GM21576 (cell line): Measurements from ENCODE around the gene SCD5.

Source experiments
- ATAC-seq: cut with Tn5 transposase; IDR thresholded peaks from one replicate; pipeline ENCODE4 v1.9.1; 2021; ENCODE audit warnings: mild to moderate bottlenecking, moderate library complexity; ENCODE audit not compliant: unreplicated experiment

The SCD5 gene

DNA sequence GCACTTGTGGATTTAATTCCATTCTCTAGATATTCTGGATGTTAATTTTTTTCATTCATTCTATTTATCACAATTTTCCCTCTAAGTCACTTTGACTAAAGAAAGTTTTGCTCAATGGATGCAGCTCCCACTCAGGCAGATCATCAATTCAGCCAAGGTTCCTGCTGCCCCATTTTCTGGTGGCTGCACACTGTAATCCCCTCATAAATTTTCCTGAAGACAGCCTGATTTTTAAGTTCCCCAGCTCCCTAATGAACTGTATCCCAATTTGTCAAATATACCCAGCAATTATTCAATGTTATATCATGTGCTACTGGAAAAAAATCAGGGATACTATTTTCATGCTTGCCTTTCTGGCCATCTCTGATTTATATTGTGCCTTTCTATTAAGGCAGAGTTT, 61.2 kb downstream of the SCD5 start:
- ATAC-seq, result no peak

DNA sequence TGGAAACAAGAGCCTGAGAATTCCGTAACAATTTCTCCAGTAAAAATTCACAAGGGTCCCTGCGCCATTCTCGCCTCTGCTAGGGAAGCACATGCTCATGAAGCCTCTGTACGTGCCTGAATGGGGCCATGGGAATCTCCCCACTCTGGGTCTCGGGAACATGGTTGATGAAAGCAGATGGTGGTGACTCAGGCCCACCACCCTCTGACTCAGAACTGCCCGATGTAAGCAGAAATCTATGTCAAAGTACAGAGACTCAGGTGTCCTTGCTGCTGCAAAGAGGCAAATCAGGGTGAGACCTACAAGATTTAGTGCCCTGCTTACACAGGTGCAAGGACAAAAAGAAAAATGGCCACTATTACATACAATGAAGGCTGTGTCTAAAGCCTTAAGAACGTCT, 65.0 kb downstream of the SCD5 start:
- no peak for ATAC-seq

DNA sequence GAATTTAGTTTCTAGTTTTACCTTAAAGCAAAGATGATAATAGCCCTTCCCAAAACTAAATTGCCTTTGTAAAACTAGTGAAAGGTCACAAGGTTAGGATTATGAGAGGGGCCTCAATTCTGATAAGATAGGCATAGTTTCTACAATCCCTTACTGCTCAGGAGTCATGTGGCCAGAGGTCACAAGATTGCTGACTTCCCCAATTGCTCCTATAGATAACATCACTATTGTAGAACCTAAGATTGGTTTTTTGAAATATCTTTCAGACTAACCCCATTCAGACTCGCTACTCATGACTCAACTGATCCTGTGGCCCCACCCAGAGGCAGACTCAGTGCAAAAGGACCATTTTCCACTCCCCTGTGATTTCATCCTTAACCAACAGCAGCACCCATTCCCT, 70.3 kb downstream of the SCD5 start:
- no peak for ATAC-seq

DNA sequence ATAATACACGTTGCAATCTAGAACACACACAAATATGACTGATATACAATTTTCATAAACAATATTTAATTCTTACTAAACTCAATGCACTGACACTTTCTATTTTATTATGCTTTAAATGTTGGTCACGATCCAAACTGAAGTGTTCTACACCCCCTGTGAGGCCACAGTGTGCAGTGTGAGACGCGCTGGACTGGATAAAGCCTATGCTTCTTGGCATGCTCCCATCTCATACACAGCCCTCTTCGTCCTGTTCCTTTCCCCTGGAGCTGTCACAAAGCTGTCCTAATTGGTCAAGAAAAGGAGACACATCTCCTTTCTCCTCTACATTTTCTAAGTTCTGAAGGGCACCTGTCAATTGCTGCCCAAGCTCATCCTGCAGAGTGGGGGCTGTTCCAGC, 72.0 kb downstream of the SCD5 start:
- ATAC-seq, result no peak

DNA sequence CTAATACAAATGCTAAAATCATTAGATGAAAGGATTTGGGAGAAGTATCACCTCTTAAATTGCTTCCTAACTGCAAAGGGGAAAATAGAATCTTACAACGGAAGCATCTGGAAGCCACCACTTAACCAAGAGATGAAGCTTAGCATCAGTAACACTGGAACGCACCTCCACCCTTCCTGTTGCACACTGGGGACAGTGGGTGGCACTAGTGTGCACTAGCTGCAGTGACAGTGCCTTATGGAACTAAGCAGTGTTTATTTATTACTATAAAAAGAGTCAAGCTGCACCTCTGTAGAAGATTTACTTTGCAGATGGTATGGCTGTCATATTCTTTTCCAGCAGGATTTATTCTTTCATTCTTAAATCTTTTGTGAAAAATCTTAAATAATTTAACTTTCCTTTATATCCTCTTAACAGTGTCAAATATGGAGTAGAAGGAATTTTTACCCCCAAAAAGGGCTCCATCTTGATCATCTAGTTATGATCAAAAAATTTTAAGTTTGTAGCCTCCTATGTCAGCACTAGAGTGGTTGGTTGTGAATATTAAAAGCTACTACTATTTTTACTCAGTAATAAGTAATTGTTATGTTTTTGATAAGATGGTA, 76.7 kb downstream of the SCD5 start:
- ATAC-seq, result peak; percentile 60

DNA sequence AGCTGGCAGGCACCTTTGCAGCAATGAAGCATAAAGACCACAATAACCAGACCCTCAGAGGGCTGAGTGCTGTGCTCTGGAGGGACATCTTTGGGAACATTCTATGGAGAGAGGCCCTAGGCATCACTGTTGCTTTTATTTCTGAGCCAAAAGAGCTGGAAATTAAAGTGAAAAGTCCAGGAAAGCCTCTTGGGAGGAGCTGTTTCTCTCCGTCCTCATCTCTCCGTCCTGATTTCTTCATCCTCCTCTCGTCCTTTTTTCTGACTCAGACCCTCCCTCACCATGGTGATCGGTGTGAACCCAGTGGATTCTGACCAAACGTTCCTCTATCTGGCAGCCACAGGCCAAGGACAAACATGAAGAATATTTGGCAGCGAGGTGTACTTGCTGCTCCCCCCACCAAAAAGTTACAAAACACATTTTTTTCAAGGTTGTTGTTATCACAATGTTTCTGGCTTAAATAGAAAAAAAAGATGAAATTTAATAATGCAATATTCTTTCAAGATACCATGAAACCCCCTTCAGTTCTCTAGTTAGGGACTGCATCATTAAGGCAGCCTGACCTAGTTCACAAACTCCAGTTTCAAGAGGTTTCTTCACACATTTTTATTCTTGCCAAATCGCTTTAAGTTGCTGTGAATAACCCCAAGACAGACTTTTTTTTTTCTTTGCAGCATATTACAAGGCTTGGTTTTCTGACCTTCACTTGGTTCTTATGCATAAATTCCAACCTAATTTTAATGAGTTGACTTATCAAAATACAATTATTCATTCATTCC, 80.2 kb downstream of the SCD5 start:
- no peak for ATAC-seq

DNA sequence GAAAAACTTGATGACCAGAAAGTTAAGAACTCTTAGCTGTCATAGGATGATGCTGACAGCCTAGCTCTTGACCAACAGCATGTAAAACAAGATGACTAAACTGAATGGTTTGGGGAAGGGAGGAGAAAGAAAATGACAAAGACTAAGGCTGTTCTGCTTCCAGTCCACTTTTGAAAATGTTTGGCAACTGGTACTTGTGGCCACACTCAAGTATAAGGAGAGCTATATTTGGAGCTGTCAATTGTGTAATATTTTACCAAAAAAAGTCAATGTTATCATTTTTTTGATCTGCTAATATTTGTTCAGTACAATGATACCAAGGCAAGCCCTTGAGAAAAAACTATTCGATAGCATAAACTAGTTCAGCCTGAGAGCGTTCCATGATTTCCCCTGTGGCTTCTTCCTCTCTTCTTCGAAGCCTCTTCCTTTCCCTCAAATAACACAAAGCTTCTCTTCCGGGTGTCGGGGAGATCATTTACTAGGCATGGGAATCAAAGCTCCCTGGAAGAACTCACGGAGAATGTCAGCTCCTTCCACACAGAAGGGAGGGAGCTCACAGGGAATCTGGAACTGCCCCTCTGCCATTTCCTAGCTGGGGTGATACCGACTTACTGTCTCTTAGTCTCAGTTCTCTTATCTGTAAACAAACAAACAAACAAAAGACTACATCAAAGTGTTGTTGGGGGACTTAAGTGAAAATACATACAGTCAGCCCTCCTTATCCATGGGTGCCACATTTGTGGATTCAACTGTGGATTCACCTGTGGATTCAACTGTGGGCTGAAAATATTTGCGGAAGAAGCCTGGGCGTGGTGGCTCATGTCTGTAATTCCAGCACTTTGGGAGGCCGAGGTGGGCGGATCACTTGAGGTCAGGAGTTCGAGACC, 82.6 kb downstream of the SCD5 start:
- no peak for ATAC-seq

DNA sequence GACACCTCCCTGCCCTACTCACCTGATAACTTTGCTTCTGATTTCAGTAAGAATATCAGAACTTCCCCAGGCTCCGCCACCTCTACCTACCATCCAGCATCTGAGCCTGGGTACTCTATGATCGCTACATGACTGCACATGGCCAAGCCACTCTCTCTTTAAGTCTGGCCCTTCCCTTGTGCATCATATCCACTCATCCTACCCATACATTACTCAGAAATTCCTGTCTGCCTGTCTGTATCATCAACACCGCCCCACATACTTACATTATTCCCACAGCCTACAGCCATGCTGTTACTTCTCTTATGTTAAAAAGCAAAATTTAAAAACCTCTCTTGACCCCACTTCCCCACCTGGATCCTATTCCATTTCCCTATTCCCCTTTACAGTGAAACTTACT, 84.7 kb downstream of the SCD5 start:
- ATAC-seq, result no peak

DNA sequence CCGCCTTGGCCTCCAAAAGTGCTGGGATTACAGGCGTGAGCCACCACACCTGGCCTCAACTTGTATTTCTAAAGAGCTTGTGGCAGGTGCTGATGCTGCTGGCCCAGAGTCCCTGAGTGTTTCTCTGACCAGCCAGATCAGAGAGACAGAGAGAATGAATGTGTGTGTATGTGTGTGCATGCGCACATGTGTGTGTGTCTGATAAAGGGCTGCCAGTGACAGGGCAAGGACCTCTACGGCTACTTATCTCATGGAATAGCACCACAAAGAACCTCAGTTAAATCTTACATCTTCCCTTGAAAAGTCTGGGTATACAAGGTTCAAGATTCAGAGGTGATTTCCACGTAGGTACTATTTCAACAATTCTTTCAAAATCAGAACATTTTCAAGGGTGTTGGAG, 86.0 kb downstream of the SCD5 start:
- no peak for ATAC-seq

DNA sequence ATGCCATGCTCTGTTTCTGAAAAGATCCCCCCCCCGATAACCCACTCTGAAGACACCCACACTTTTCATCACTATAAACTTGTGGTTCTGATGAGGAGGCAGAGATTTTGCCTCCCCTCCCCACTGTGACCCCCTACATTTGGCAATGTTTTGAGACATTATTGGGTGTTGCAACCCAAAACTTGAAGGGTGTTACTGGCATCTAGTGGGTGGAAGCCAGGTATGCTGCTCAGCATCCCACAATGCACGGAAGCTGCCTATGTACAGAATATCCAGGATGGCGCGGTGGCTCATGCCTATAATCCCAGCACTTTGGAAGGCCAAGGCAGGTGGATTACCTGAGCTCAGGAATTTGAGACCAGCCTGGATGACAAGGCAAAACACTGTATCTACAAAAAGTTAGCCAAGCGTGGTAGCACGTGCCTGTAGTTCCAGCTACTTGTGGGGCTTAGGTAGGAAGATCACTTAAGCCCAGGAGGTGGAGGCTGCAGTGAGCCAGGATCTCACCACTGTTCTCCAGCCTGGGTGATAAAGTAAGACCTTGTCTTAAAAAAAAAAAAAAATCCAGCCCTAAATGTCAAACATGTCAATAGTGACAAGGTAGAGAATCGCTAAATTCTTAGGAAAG, 87.3 kb downstream of the SCD5 start:
- ATAC-seq, result no peak

DNA sequence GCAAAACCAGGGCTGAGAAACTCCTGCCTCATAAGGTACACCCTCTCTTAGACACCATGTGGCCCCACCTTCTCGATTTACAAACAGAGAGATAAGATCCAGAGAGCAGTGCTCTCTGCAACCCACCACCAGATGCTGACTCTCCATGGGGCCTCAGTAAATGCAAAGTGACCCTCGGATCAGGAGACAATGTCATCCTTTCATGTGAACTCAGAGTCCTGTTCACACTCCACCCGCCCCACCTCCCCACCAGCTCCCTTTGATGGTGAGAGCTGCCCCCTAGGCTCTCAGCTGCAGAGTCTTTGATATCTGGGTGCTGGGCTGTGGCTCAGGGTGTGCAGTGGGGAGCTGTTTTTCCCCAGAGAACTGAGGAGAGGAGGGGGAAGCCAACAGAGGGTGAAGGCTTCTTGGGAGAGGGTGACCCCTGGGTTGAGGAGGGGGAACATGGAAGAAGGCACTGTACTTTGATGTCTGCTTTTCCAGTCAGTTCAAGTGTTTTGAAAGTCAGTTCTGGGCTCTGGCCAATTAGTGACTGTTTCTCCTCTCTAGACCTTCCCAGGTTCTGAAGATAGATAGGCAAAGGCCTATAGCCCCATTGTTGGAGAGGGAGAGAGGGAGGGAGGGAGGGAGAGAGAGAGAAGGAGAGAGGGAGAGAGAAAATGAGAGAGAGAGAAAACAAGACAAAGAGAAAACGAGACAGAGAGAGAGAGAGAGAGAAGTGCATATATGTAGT, 88.2 kb downstream of the SCD5 start:
- ATAC-seq, result no peak

DNA sequence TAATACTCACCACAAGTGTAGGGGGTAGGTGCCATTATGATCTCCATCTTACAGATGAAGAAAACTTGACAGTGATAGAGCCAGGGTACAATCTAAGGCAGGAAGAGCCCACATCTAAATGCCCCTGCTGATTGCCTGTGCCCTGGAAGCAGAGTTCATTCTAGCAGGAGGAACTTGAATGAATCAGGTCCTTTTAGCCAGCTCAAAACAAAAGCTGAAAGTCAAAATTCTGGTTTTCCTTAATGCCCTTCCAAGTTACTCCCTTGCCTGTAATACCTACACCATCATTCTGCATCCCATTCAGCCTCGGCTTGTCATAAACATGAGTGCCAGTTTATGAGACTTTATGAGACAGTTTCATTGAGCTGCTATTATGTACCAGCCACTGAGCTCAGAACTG, 89.6 kb downstream of the SCD5 start:
- ATAC-seq, result no peak

DNA sequence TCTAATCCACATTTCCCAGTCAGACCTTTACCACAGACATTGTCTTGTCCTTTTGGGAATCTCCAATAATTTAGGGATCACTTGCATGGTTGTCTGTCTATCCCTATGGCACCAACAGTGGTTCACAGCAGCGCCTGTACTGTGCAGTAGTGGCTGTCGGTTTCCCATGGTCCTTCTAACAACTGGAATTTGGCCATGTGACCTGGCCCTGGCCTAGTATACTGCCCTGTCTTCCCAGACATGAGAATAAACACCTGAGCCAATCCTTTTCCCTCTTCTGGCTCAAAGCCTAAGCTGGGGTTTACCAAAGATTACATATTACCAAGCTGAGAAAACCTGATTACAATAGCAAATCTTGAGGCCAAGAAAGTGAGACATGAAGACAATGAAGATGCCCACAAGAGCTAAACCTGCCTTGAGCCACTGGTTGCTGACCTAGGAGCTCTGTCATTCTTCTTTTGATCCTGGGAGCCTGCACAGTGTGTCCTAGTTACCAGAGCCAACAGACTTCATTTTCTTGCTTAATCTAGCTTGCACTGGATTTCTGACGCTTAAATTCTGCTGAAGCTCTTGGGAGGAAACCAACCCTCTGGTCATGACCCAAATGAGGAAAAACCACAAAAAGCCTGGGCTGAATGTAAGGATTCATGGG, 92.1 kb downstream of the SCD5 start:
- no peak for ATAC-seq

DNA sequence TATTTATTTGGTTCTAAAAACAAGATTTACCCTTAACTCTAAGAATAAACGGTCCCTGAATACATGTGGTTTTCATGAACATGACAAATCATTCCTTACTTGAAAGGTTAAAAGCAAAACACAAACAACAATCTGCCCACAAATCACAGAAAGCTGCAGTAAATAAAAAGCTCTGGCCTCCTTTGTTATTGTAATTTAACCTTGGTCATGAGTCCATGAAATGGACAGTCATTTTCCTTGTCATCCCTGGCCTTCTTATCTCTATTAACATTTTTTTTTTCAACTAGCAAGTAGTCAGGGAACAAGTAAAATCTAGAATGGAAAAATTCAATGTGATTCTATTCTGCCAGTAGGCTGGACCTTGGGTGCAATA, 92.7 kb downstream of the SCD5 start:
- ATAC-seq, result no peak

DNA sequence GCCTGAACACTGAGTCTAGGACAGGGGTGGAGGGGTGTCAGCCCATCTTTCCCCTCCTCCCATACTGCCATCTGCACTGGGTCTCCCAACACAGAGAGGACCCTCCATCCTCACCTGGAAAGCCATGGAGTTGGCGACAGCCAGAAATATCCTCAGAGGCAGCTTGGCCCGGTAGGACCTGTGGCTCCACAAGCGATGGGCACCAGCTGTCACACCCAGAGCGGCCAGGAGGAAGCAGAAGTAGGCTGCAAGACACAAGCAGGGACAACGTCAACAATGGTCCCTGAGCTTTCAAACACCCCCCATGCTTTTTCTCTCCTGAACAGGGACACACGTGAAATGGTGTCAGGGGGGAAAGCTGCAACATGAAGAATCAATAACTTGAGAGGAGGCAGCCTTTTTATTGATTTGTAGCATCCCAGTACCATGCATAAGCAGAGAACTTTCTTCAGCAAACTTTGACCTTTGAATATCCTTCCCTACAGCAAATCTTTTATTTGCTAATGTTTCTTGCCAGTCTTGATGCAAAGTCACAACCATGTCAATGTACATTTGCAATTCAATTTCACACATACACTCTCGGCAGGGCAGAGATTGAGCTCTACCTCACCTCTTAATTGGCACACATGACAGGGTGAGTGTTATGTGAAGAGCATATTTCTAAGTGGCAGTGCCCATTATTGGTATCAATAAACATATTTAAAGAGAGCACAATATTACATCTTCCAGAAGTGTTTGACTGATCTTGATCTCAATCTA, 93.2 kb downstream of the SCD5 start:
- no peak for ATAC-seq

DNA sequence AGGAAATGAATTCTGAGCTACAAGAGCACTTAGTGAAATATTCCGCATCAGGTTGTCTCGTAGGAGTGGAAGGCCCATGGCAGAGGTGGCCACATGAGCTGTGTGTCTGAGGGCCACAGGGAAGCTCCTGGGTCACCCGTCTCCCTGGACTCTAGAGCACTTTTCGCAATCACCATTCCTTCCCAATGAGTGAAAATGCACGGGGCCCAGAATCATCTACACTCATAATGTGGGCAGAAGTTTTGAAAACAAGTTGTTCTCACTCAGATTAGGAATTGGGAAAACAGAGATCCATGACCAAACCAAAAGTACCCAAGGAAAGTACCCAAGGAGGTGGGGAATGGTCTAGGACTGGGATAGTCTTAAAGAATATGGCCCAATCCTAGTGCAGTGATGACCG, 94.4 kb downstream of the SCD5 start:
- ATAC-seq, result no peak

DNA sequence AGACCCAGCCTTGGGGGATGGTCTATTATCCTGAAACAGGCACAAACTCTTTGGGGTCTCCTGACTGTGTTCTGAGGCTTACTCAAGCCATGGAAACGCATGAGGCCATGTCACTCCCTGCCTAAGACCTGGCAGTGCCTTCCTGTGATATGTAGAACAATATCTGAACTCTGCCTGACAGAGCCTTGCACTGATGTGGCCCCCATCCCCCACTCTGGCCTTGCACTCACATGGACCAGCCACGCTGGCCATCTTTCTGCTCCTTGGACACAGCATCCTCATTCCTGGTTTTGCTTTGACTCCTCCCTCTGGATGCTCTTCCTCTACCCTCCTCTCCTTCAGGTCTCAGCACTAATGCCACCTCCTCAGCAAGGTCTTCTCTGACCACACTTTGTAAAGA, 100.2 kb downstream of the SCD5 start:
- no peak for ATAC-seq

DNA sequence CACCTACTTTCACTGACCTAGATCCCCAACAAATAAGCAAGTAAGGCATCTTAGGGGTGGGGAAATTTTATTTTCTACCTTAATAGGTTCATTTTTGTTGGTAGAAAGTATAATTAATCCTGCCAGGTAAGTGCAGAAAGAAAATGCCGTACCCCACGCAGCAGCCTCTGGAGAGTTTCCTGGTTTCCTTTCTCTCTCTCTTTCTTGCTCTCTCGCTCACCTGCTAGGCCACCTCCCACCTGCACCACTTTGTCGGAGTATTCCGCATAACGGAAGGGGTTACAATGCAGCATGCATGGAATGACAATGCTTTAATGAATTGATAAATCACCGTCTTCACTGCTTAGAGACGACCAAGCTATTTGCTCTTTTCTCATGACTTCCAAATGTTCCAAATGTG, 101.0 kb downstream of the SCD5 start:
- no peak for ATAC-seq

DNA sequence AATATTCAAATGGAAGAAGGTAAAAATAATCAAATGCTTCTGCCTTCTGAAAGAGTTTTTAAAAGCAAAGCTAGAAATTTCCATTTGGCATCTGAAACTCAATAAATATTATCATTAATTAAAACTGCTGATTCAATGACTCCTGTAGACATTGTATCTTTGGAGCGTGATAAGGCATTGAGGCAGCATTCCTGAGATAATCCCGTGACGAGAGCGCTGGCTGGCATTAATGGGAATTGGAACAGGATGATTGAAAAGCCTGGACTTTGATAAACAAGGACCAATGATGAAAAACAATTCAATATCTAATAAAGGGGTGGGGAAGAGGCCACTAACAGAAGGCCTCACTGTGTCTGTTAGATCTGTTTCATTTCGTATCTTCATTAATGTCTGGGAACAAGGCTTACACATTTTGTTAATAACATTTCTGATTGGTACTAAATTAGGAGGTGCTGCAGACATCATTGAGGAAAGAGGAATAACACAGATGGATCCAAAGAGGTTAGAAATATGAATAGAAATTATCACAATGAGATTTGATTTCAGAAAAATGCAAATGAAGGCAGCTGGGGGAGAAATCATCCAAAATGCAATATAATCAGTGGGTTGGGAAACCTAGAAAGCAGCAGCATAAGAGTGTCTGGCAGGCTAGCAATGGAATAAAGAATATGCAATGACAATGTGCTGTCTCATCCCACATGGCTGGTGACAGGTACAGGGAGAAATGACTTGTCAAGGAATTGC, 102.3 kb downstream of the SCD5 start:
- no peak for ATAC-seq
